Keratinocyte (primary cell): Measurements from ENCODE around the gene COL4A6.

Experiments used
- CTCF ChIP-seq, 3 experiments: IDR thresholded peaks in 1 of 3; conservative IDR thresholded peaks in 1 of 3; optimal IDR thresholded peaks in 1 of 3; 2 replicates in 2 of 3; 3 replicates in 1 of 3; pipeline versions ENCODE3 to v1.5.1; 2011; ENCODE audit warnings: low read length in 3 of 3, mild to moderate bottlenecking in 3 of 3, moderate library complexity in 2 of 3, control low read depth in 1 of 3, inconsistent platforms in 1 of 3; ENCODE audit not compliant: insufficient read depth in 2 of 3; ENCODE audit errors: extremely low read depth in 1 of 3
- EZH2 ChIP-seq: IDR thresholded peaks from one replicate; pipeline ENCODE4 v1.6.1; 2012; ENCODE audit warnings: inconsistent platforms, mild to moderate bottlenecking, low read length, moderate library complexity

DNA sequence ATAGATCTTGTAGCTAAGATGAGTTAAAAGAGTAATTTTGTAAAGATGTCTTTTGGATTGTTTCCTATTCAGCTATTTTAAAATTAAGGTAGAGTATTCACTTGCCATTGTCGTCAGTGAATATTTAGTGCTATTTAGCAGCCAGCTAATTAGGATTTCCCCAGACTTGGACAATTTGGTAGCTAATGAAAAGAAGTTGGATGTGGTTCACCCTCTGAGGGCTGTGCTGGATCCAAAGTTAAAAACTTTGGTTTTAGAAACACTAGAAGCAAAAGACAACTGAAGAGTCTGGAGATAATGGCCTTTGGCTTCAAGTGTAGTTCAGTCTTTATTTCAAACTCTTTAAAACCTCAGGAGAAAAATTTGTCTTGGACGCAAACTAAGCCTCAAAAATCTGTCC lies 305.3 kb downstream of the COL4A6 start:
- TF ChIP-seq CTCF (optimal IDR thresholded peaks at IDR 0.05 in 1 of 3, IDR thresholded peaks at IDR 0.05 in 1 of 3, conservative IDR thresholded peaks at IDR 0.05 in 1 of 3; ENCODE audit: extremely low read depth in 1 of 3, insufficient read depth in 2 of 3, low read length in 3 of 3) = no peak
- TF ChIP-seq EZH2 = no peak
